ENCODE results near the gene LRRC7.

GRCh38 chr1:69706473-69706872, 138.8 kb downstream of the LRRC7 start:
- TF ChIP-seq CTCF (IDR thresholded peaks at IDR 0.05; ENCODE audit: low read length) (no peak), EZH2 (optimal IDR thresholded peaks at IDR 0.05; ENCODE audit: low read depth, low read length) (no peak), EZH2phosphoT487 (IDR thresholded peaks at IDR 0.05; ENCODE audit: low read length) (no peak)
